HG03442 (cell line): ENCODE data around the gene HGFAC.

Experiments
- ATAC-seq: cut with Tn5 transposase; IDR thresholded peaks from one replicate; pipeline ENCODE4 v1.9.1; 2021; ENCODE audit warnings: mild to moderate bottlenecking, moderate library complexity; ENCODE audit not compliant: unreplicated experiment

Gene HGFAC

GRCh38 chr4:3423952-3424351, 17.8 kb upstream of the HGFAC start:
- no peak for ATAC-seq

- ATAC-seq, result no peak
Measured at GRCh38 chr4:3424522-3425095, 17.2 kb upstream of the HGFAC start.

- ATAC-seq, result no peak
Measured at GRCh38 chr4:3426465-3427133, 15.2 kb upstream of the HGFAC start.

- ATAC-seq, result no peak
Measured at GRCh38 chr4:3427134-3427476, 14.7 kb upstream of the HGFAC start.

GRCh38 chr4:3427706-3428446, 13.9 kb upstream of the HGFAC start:
- no peak for ATAC-seq

- no peak for ATAC-seq
Measured at GRCh38 chr4:3429651-3430050, 12.1 kb upstream of the HGFAC start.

- no peak for ATAC-seq
Measured at GRCh38 chr4:3430524-3430923, 11.2 kb upstream of the HGFAC start.

- ATAC-seq, result no peak
Measured at GRCh38 chr4:3431446-3431993, 10.2 kb upstream of the HGFAC start.

GRCh38 chr4:3432381-3432790, 9.4 kb upstream of the HGFAC start:
- no peak for ATAC-seq

- ATAC-seq, result no peak
Measured at GRCh38 chr4:3433138-3433869, 8.5 kb upstream of the HGFAC start.

GRCh38 chr4:3434881-3435685, 6.7 kb upstream of the HGFAC start:
- ATAC-seq, result no peak

- ATAC-seq, result no peak
Measured at GRCh38 chr4:3435686-3435956, 6.1 kb upstream of the HGFAC start.

GRCh38 chr4:3436048-3436797, 5.5 kb upstream of the HGFAC start:
- ATAC-seq, result no peak

- ATAC-seq, result peak; percentile 47
Measured at GRCh38 chr4:3436798-3437581, 4.8 kb upstream of the HGFAC start.

- no peak for ATAC-seq
Measured at GRCh38 chr4:3437582-3437936, 4.2 kb upstream of the HGFAC start.

- ATAC-seq, result no peak
Measured at GRCh38 chr4:3437998-3438846, 3.5 kb upstream of the HGFAC start.

GRCh38 chr4:3438847-3439180, 3.0 kb upstream of the HGFAC start:
- ATAC-seq, result no peak

GRCh38 chr4:3439391-3439790, 2.4 kb upstream of the HGFAC start:
- no peak for ATAC-seq

GRCh38 chr4:3440011-3440410, 1.8 kb upstream of the HGFAC start:
- no peak for ATAC-seq
